SK-N-MC (cell line): ENCODE measurements around the gene LACRT.

Experiments used
- EZH2 ChIP-seq: fragments of 200-600 bp; sonication (generic); IDR thresholded peaks from one replicate; pipeline ENCODE4 v1.6.1; 2017; ENCODE audit warnings: antibody characterized with exemption
- FOXP2 ChIP-seq: optimal IDR thresholded peaks from 2 replicates; pipeline ENCODE3; 2011; ENCODE audit warnings: mild to moderate bottlenecking, moderate library complexity; ENCODE audit not compliant: insufficient read depth; ENCODE audit errors: extremely low read length, control extremely low read depth
- POLR2AphosphoS5 ChIP-seq: IDR thresholded peaks from 2 replicates; pipeline ENCODE4 v1.6.1; 2012; ENCODE audit warnings: mild to moderate bottlenecking, low read depth, low read length, borderline replicate concordance

GRCh38 chr12:54663603-54664002 lies 28.9 kb upstream of the LACRT start:
- TF ChIP-seq POLR2AphosphoS5, result no peak
- TF ChIP-seq EZH2, result no peak
- no peak for TF ChIP-seq FOXP2
